ENCODE measurements around the gene KIAA1671. TPM values are rescaled to one million over a fixed set of nuclear protein-coding genes. Genes with fewer than 3 reads are reported as not detected.
A peak's percentile ranks its signal among the peaks of the same experiment; 100 is the strongest.

KIAA1671 gene
- total RNA-seq, 4 donors from 2014 or later: 20.9 to 41.8 (median 28.4) TPM

GRCh38 chr22:25113316-25113721 is 160.8 kb downstream of the KIAA1671 start:
- H3K27ac ChIP-seq: peak overlapping the region in 3 of 4 donors; percentile 81 to 84 (median 83)
- no peak for ATAC-seq
- TF ChIP-seq POLR2AphosphoS5 (IDR thresholded peaks at IDR 0.05) (no peak), EP300 (IDR thresholded peaks at IDR 0.05) (no peak), CTCF (IDR thresholded peaks at IDR 0.05) (no peak), POLR2A (IDR thresholded peaks at IDR 0.05) (no peak)
- 66 to 91% methylated on average over 4 of the region's 7 CpGs for WGBS, 2 donors (ENCODE audit: low coverage in 1 of 2)
- peaks cover 0 to 6% (median 0%) of the 10 kb centered on the region in 3 donors for H3K9me3 ChIP-seq
- H3K4me1 ChIP-seq: peaks cover 0 to 64% (median 26%) of the 10 kb centered on the region in 3 donors
- no peaks in the 10 kb centered on the region for H3K27me3 ChIP-seq
- H3K4me3 ChIP-seq: peak overlapping the region in 1 of 2 donors; percentile 57
- peaks cover 0 to 11% of the 10 kb centered on the region in 2 donors for H3K36me3 ChIP-seq

GRCh38 chr22:25114369-25115362 is 162.2 kb downstream of the KIAA1671 start:
- Histone ChIP-seq H3K4me3 (no peak overlapping the region), H3K36me3 (peaks cover 0 to 11% of the 10 kb centered on the region in 2 donors), H3K4me1 (peaks cover under 1 to 71% (median 26%) of the 10 kb centered on the region in 3 donors), H3K9me3 (no peaks in the 10 kb centered on the region), H3K27me3 (no peaks in the 10 kb centered on the region), H3K27ac (peak overlapping the region in 3 of 4 donors; percentile 16 to 83 (median 81))
- WGBS, 2 donors (ENCODE audit: low coverage in 1 of 2): 64 to 69% methylated on average over 12 to 14 of the region's 17 CpGs
- no peak for ATAC-seq
- TF ChIP-seq EP300 (IDR thresholded peaks at IDR 0.05) (no peak), POLR2A (IDR thresholded peaks at IDR 0.05) (no peak), POLR2AphosphoS5 (IDR thresholded peaks at IDR 0.05) (no peak), CTCF (IDR thresholded peaks at IDR 0.05) (no peak)

GRCh38 chr22:25119609-25120008 is 167.1 kb downstream of the KIAA1671 start:
- WGBS, 2 donors (ENCODE audit: low coverage in 1 of 2): 85 to 86% methylated on average over 2 of the region's 2 CpGs
- H3K9me3 ChIP-seq: no peaks in the 10 kb centered on the region
- TF ChIP-seq POLR2A (IDR thresholded peaks at IDR 0.05) (no peak), EP300 (IDR thresholded peaks at IDR 0.05) (no peak), CTCF (IDR thresholded peaks at IDR 0.05) (no peak), POLR2AphosphoS5 (IDR thresholded peaks at IDR 0.05) (no peak)
- ATAC-seq: no peak
- peak overlapping the region in 3 of 4 donors; percentile 59 to 75 (median 66) for H3K27ac ChIP-seq
- H3K27me3 ChIP-seq: no peaks in the 10 kb centered on the region
- H3K36me3 ChIP-seq: peaks cover 0 to 19% of the 10 kb centered on the region in 2 donors
- peaks cover 3 to 48% (median 5%) of the 10 kb centered on the region in 3 donors for H3K4me1 ChIP-seq
- no peak overlapping the region for H3K4me3 ChIP-seq

GRCh38 chr22:25120093-25120561 is 167.6 kb downstream of the KIAA1671 start:
- Histone ChIP-seq H3K36me3 (peaks cover 0 to 19% of the 10 kb centered on the region in 2 donors), H3K27me3 (no peaks in the 10 kb centered on the region), H3K4me1 (peaks cover 3 to 43% (median 5%) of the 10 kb centered on the region in 3 donors), H3K27ac (peak overlapping the region in 3 of 4 donors; percentile 59 to 75 (median 66)), H3K9me3 (no peaks in the 10 kb centered on the region), H3K4me3 (no peak overlapping the region)
- WGBS, 2 donors (ENCODE audit: low coverage in 1 of 2): no CpG with 5 or more reads among the region's 3 CpGs
- ATAC-seq: peak; percentile 57
- TF ChIP-seq POLR2AphosphoS5 (IDR thresholded peaks at IDR 0.05) (no peak), POLR2A (IDR thresholded peaks at IDR 0.05) (no peak), CTCF (IDR thresholded peaks at IDR 0.05) (no peak), EP300 (IDR thresholded peaks at IDR 0.05) (no peak)

All from gastroesophageal sphincter (tissue), 4 donors.